HL-60 (cell line): Measurements from ENCODE around the gene PCNX4.

Experiments
- TF ChIP-seq, protein P1 (sequence below): IDR thresholded peaks from one replicate; pipeline ENCODE4 v1.5.1; 2011; ENCODE audit warnings: low read length, control low read depth, inconsistent platforms; ENCODE audit not compliant: insufficient read depth
- TF ChIP-seq, protein P2 (sequence below): IDR thresholded peaks from 2 replicates; pipeline ENCODE4 v1.6.1; 2012; ENCODE audit warnings: low read depth; ENCODE audit not compliant: insufficient replicate concordance

DNA sequence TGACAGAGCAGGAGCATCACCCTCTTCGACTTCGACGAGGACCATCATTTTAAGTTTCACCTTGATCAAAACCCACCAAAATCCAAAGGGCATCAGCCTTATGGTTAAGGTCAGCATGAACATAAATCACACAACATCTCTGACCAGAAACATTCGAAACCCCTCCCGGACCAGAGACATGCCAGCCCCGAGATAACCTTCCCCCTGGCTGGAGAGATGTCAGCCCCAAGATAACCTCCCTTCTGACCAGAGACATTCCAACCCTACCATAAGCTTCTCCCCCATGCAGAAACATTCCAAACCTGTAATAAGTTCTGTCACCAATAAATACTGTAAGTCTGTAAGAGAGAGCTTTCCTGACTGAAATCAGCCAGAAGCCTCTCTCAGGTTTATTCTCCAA lies 6.3 kb downstream of the PCNX4 start:
- TF ChIP-seq, protein P1, sequence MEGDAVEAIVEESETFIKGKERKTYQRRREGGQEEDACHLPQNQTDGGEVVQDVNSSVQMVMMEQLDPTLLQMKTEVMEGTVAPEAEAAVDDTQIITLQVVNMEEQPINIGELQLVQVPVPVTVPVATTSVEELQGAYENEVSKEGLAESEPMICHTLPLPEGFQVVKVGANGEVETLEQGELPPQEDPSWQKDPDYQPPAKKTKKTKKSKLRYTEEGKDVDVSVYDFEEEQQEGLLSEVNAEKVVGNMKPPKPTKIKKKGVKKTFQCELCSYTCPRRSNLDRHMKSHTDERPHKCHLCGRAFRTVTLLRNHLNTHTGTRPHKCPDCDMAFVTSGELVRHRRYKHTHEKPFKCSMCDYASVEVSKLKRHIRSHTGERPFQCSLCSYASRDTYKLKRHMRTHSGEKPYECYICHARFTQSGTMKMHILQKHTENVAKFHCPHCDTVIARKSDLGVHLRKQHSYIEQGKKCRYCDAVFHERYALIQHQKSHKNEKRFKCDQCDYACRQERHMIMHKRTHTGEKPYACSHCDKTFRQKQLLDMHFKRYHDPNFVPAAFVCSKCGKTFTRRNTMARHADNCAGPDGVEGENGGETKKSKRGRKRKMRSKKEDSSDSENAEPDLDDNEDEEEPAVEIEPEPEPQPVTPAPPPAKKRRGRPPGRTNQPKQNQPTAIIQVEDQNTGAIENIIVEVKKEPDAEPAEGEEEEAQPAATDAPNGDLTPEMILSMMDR, result no peak
- TF ChIP-seq, protein P2, sequence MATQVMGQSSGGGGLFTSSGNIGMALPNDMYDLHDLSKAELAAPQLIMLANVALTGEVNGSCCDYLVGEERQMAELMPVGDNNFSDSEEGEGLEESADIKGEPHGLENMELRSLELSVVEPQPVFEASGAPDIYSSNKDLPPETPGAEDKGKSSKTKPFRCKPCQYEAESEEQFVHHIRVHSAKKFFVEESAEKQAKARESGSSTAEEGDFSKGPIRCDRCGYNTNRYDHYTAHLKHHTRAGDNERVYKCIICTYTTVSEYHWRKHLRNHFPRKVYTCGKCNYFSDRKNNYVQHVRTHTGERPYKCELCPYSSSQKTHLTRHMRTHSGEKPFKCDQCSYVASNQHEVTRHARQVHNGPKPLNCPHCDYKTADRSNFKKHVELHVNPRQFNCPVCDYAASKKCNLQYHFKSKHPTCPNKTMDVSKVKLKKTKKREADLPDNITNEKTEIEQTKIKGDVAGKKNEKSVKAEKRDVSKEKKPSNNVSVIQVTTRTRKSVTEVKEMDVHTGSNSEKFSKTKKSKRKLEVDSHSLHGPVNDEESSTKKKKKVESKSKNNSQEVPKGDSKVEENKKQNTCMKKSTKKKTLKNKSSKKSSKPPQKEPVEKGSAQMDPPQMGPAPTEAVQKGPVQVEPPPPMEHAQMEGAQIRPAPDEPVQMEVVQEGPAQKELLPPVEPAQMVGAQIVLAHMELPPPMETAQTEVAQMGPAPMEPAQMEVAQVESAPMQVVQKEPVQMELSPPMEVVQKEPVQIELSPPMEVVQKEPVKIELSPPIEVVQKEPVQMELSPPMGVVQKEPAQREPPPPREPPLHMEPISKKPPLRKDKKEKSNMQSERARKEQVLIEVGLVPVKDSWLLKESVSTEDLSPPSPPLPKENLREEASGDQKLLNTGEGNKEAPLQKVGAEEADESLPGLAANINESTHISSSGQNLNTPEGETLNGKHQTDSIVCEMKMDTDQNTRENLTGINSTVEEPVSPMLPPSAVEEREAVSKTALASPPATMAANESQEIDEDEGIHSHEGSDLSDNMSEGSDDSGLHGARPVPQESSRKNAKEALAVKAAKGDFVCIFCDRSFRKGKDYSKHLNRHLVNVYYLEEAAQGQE, result no peak
